GM11168 (cell line): ENCODE measurements around the gene CSF1R.
"Not testable (repeated sequence)": the region's sequence is repeated elsewhere in the genome, so short reads cannot be mapped to it uniquely, and the experiment has no call there.

Source experiments
- in situ Hi-C: fragments of 300-500 bp; cut with MboI; formaldehyde crosslinking; loops from one replicate; pipeline ENCODE4 v1.12.0; 2022; ENCODE audit warnings: low sequenced_read_pairs; ENCODE audit not compliant: unreplicated experiment

The CSF1R gene

GRCh38 chr5:150105928-150106615 lies 19.7 kb upstream of the CSF1R start:
- in situ Hi-C loops: no loop called here

GRCh38 chr5:150104550-150104870 lies 18.2 kb upstream of the CSF1R start:
- in situ Hi-C loops: no loop called here

- in situ Hi-C loops: no loop called here
Observed at GRCh38 chr5:150103678-150104549, 17.6 kb upstream of the CSF1R start.

DNA sequence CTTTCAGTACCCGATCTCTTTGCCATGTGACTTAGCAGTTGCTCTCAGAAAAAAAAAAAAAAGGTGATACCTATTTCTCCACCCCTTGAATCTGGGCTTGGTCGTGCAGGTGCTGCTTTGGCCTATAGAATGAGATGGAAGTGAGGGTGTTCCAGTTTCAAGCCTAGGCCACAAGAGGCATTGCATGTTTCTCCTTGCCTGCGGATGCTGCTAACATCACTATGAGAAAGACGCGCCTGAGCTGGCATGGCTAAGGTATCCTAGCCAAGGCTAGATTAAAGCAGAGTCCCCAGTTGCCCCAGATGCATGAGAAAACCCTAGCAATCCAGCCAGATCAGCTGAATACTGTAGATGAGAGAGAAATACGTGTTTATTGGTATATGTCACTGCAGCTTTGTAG lies 14.7 kb upstream of the CSF1R start:
- in situ Hi-C loops: no loop called here

- in situ Hi-C loops: no loop called here
Observed at GRCh38 chr5:150097152-150097551, 10.8 kb upstream of the CSF1R start.

GRCh38 chr5:150092159-150092787 lies 5.9 kb upstream of the CSF1R start:
- in situ Hi-C loops: no loop called here

GRCh38 chr5:150085191-150085912 lies 1.0 kb downstream of the CSF1R start:
- in situ Hi-C loops: no loop called here

DNA sequence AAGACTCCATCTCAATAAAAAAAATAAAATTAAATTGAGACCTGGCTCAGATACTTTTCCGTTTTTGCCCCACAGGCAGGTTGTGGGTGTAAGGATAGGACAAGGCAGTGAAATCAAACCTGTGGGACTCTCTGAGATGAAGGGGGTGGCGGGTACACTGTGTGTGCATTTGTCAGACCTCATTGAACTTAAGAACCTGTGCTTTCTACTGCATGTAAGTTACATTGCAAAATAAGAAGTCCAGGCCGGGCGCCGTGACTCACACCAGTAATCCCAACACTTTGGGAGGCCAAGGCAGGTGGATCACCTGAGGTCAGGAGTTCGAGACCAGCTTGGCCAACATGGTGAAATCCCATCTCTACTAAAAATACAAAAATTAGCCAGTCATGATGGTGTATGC lies 1.6 kb downstream of the CSF1R start:
- in situ Hi-C loops: not testable (repeated sequence)

- in situ Hi-C loops: no loop called here
Observed at GRCh38 chr5:150082889-150083288, 3.5 kb downstream of the CSF1R start.

- in situ Hi-C loops: no loop called here
Observed at GRCh38 chr5:150082374-150082773, 4.0 kb downstream of the CSF1R start.

GRCh38 chr5:150081541-150082283 lies 4.6 kb downstream of the CSF1R start:
- in situ Hi-C loops: no loop called here

DNA sequence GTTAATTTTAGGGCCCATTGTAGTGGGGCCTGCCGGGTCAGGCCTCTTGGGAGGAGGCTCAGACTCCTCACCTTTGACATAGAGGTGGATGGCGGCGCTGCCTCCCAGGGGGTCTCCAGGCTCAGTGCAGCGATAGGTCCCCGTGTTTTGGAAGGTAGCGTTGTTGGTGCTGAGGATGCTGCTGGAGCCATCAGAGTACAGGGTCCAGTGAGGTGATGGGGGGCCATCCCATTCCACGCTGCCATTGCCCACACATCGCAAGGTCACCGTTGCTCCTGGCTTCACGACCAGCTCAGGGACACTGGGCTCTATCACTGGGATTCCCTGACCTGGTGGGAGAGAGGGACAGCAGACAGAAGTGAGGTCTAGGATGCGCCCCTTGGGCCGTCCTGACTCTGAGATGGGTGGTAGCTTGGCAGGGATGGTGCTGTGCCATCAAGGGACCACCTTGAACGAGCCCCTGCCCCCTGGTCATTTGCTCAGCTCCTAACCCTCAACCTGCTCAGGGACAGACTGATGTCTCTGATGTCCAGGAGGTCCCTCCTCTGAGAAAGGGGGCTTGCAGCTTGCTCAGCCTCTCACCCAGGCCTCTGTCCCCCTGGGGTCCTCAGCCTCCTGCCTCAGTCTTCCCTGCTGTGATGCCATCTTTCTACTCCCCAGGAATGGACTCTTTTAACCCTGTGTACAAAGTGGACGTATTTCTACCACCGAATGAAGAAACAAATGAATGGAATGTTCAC lies 5.5 kb downstream of the CSF1R start:
- in situ Hi-C loops: no loop called here

DNA sequence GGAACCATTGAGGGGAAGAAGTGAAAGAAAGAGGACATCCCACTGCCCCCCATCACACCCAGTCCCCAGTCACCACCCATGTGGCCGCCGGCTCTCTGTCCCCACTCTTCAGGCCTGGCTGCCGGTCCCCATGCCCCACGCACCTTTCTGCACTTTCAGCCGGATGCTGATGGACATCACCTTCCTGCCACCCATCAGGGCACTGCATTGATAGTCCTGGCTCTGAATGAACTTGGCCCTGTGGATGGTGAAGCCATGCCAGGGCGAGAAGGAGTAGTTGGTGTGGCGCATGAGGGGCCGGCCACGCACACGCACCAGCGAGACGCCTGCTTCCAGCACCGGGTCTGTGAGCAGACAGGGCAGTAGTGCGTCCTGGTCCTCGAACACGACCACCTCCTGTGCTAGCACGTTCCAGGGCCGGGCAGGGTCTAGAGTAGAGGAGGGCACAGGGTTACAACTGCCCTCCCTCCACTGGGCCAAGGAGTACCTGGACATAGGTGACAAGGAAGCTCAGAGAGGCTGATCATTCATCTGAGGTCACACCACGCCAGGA lies 6.4 kb downstream of the CSF1R start:
- in situ Hi-C loops: no loop called here

GRCh38 chr5:150078802-150079689 lies 7.3 kb downstream of the CSF1R start:
- in situ Hi-C loops: no loop called here

DNA sequence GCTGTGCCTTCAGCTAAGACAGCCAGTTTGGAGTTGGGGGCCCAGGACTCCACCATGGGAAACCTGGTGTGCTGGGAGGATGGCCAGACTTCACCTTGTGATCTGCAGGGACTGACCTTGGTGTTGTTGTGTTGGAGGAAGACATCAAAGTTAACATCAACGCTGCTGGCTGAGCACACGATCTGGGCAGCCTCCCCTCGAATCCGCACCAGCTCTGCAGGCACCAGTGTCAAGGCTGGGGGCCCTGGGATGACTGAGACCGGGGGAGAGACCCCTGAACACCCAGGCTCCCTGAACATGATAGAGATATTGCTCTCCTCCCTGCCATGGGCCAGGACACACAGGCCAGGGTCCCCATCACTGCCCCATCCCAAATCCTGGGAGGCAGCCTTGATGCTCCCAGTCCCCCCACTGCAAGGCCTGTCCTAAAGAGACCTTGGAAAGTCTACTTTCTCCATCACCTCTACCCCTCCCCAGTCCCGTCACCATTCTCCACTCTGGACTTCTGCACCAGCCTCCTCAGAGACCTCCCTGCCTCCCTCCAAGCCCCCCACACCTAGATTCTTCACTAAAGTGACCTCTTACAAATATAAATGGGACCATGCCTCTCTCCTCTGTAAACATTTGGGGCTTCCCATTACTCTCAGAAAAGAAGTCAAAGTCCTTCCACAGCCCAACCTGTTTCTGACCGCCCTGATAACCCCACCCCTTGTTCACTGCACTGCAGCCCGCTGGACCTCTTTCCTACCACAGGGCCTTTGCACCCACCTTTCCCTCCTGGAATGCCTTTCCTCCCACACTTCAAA lies 8.2 kb downstream of the CSF1R start:
- in situ Hi-C loops: no loop called here

- in situ Hi-C loops: no loop called here
Observed at GRCh38 chr5:150077060-150077459, 9.3 kb downstream of the CSF1R start.

- in situ Hi-C loops: no loop called here
Observed at GRCh38 chr5:150075806-150076205, 10.5 kb downstream of the CSF1R start.
